Activated T-helper 2 cell treated with anti-CD3 and anti-CD28 coated beads, Interferon-gamma antibody, Interleukin-2, Interleukin-4, amounts not matched to agents 10 μg/mL and 5 μg/mL and 100 μg/mL, durations not matched to agents 14 hours and 24 hours and 36 hours (primary cell): ENCODE results near the gene LLCFC1. TPM values are rescaled to one million over a fixed set of nuclear protein-coding genes. Genes with fewer than 3 reads are reported as not detected.

ENCODE experiments used
- total RNA-seq: library from RNA; stranded (reverse); gene quantifications from 2 replicates; pipeline ENCODE4 v1.2.3, GENCODE V29; 2022

LLCFC1 gene
- total RNA-seq, 1 donor from 2014 or later = not detected

Other genes starting within 250 kb of the LLCFC1 start
- not detected in 2 replicates for gene PRSS1, start 190.0 kb upstream of the LLCFC1 start, total RNA-seq
- gene PRSS2, start 168.5 kb upstream of the LLCFC1 start, total RNA-seq = not detected in 2 replicates
- gene EPHB6, start 84.4 kb upstream of the LLCFC1 start, total RNA-seq = 2.4 and 3.0 TPM in 2 replicates
- 0.07 TPM in 1 of 2 replicates, not detected in the other for gene TRPV6, start 53.7 kb upstream of the LLCFC1 start, total RNA-seq
- not detected in 2 replicates for gene TRPV5, start 5.7 kb upstream of the LLCFC1 start, total RNA-seq
- gene KEL, start 22.9 kb downstream of the LLCFC1 start, total RNA-seq = 0.78 and 0.96 TPM in 2 replicates
- gene OR9A2, start 87.6 kb downstream of the LLCFC1 start, total RNA-seq = 0.30 TPM in 1 of 2 replicates, not detected in the other
- not detected in 2 replicates for gene OR6V1, start 112.9 kb downstream of the LLCFC1 start, total RNA-seq
- gene PIP, start 192.6 kb downstream of the LLCFC1 start, total RNA-seq = not detected in 2 replicates
- gene TAS2R39, start 243.9 kb downstream of the LLCFC1 start, total RNA-seq = not detected in 2 replicates